Hepatic stellate cell (primary cell): Measurements from ENCODE around the gene C5orf15.
"Not testable (repeated sequence)": the region's sequence is repeated elsewhere in the genome, so short reads cannot be mapped to it uniquely, and the experiment has no call there.

Experiments used
- DNase-seq: peaks from one replicate; pipeline ENCODE4 v3.0.0; 2011; ENCODE audit warnings: low spot score

C5orf15 gene

GRCh38 chr5:133937628-133938027, 30.8 kb downstream of the C5orf15 start:
- DNase-seq, result not testable (repeated sequence)

DNA sequence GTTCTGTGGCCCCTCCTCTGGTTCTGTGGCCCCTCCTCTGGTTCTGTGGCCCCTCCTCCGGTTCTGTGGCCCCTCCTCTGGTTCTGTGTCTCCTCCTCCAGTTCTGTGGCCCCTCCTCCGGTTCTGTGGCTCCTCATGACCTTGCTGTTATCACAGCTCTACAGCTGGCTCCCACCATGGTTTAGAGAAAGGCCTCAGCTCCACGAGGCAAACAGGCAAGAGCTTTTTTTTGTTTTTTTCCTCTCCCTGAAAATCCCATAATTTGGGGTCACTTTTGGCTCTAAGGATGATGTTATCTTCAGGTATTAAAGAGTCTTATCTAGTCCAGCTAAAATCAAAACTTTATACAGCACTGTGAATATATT, 31.8 kb downstream of the C5orf15 start:
- DNase-seq, result no peak

- DNase-seq, result not testable (repeated sequence)
These were observed 32.3 kb downstream of the C5orf15 start for GRCh38 chr5:133935991-133936650.

DNA sequence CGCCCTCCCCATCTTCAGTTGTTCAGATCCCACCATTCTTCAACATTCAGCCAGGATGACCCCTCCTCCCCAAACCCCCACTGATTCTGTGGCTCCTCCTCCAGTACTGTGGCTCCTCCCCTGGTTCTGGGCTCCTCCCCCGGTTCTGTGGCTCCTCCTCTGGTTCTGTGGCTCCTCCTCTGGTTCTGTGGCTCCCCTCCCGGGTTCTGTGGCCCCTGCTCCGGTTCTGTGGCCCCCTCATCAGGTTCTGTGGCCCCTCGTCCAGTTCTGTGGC, 32.8 kb downstream of the C5orf15 start:
- DNase-seq, result no peak

DNA sequence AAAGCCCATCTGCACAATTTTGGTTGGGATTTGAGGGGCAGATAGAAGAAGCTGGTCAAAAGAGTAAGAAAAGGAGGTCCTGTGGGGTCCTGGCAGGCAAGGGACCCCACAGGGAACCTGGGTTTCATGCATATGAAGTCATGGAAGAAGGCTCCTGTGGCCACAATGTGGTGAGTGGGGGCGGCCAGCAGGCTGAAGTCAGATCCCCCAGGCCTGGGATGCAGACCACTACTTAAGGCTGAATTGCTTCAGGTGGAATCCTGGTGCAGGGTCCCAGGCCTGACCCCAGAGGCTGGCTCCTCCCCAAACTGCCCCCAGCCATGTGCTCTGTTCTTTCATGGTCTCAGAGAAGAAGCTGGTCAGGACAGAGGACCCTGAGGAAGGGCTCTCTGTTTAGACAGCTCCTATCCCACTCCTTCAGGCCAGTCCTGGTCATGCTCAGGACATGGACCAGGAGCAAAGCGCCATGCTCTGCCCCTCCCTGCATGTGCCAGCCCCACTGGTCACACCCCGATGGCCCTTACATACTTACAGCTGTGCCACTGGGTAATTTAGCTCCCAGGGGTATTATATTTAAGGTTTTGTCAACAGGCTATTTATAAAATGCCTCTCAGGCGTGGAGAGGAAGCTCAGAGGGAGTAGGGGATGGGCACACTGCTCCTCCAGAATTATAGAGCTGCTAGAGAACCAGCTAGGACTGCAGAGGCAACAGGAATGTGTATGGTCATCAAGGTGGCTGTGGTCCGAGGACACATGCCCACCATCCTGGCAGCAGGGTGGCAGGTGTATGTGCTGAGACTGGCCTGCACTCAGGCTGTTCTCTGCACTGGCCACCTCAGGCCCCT, 33.4 kb downstream of the C5orf15 start:
- DNase-seq, result no peak

GRCh38 chr5:133934311-133934710, 34.1 kb downstream of the C5orf15 start:
- no peak for DNase-seq

- DNase-seq, result no peak
These were observed 34.6 kb downstream of the C5orf15 start for GRCh38 chr5:133933670-133934295.

DNA sequence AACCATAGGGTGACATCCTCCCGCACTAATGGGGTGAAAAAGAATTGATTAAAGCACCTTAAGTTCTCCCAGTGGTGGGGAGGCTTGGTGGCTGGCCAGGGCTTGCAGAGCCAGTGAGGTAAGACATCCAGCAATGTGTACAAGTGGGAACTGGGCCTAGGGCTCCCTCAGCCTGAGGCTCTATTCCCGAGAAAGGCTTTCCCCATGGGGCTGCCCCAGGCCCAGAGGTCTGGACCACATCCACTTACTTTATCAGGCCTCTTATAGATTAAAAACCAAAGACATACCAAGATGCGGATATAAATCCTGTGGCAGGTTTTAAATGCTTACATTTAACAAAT, 35.3 kb downstream of the C5orf15 start:
- DNase-seq, result no peak

DNA sequence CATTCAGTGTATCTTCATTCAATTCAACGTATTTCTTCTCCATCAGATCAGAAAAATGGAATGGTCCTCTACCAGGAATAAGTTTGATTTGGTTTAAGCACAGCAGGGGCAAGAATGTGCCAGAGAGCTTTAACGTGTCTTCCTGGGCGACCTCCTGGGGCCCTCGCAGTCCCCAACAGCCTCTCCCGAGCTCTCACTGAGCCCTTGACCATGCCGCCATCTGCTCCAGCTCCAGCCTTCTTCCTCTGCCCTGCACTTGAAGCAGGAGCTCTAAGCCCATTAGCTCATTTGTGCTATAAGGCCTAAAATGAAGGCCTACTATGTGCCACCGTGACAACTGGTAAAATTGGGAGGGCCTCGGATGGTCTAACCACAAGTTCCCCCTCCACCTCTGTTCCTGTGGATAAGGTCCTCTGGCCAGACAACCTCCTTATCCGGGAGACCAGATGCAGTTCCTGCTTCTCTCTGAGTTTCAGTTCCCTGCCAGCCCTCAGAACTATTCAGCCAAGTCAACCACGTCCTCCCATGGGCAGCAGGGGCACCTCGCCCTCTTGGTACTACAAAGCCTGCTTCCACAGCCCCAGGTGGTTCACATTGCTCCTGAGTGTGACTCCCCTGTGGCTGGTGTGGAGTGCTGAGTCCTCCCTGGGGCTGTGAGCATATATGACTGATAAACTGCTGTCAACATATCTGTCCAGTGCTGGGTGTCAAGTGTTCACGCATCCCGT, 35.8 kb downstream of the C5orf15 start:
- DNase-seq, result no peak

DNA sequence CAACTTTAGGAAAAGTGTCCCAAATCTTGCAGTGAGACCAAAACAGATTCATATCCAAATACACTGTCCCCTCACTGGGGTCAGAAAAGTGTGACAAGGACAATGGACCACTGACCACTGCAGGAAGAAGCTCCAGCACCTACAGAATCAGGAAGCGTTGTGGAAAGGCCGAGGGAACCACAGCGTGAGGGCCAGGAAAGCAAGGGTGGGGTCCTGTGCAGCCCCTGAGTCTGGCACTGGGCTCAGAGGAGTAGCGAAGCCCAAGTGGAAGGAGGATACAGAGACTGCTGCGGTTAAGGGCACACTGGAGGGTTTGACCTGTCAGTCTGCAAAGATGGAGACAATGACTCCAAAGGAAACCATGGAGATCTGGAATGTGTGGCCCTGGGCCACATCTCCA, 36.9 kb downstream of the C5orf15 start:
- DNase-seq, result no peak

- no peak for DNase-seq
These were observed 37.7 kb downstream of the C5orf15 start for GRCh38 chr5:133930813-133931090.

DNA sequence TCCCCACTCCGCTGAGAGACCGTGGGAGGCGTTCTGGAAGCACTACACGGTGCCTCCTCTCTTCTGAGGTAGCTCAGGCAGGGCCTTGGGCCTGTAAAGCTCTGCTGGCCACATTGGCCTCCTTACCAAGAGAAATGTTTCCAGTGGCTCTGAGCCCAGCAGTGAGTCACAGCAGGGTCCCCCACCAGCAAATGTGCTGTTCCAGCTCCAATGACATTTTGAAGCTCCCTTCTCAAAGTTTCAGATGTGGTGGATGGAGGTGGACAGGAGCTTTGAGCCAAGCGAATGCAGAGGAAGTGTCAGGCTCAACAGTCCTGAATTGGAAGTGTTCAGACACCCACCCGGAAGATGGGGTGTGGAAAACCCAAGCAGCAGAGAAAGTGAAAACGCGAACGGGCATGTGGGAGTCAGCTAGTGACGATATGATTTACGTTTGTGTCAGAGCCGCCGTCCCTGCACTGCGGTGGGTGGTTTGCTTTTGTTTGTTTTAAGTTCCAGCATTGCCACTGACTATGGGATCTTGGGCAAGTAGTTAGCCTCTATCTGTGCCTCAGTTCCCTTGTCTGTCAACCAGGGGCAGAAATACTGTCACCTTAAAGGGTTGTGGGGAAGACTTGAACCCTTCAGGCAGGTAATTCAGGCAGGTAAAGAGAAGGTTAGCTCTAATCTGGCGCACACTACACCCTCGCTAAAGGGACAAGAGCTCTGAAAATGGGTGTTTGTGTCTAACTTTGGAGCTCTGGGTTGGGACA, 38.2 kb downstream of the C5orf15 start:
- DNase-seq, result peak; percentile 60

- DNase-seq, result no peak
These were observed 39.6 kb downstream of the C5orf15 start for GRCh38 chr5:133928587-133929393.

DNA sequence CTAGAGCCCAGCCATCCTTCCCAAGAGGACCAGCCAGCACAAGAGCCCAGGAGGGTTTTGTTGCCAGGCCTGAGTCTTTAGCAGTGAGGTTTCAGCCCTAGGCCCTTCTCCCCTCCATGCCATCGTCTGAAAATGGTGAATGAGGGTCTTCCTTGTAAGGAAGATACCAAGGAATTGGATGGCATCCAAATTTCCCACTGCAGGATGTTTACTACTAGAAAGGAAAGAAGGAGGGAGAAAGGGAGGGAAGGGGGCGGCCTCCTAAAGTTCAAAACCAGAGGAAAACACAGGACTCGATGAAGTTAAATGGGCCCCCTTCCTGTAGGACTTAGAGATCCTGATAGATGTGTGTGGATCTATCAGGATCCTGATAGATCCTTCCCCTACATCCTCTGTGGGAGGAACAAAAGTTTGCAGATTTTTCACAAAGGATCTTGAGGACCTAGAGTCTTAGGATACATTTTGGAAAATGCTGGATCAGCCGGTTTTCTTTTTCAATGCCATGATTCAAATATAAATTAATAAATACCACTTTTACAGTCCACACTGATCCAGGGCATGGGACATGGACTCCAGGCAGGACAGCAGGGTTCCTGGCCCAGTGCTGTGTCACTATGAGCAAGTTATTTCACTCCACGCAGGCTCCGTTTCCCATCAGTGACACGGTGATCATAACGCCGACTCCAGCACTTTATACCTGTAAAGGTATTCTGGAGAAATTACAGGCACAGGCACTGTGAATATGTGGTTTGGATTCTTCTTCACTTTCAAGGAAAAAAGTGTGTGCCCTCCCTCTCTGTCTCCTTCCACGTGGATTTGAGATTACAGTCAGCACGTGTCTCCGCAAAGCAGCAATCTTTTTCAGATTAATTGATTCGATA, 40.9 kb downstream of the C5orf15 start:
- DNase-seq, result no peak

- DNase-seq, result no peak
These were observed 41.7 kb downstream of the C5orf15 start for GRCh38 chr5:133926489-133927299.

- DNase-seq, result no peak
These were observed 42.4 kb downstream of the C5orf15 start for GRCh38 chr5:133925866-133926488.

DNA sequence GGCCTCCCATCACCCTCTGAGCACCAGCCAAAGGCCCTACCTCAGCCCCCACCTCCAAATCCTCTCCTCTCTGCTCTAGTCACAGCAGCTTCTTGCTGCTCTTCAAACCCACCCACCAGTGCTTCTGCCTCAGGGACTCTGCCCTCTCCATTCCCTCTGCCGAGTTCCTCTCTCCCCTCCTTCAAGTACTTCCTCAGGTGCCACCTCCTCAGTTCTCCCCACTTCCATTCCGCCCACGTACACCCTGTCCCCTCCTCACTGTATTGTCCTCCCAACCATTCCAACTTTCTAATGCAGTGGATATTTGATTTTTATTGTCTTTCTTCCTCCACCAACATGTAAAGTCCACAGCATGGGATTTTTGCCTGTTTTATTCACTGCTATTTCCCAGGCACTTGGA, 43.2 kb downstream of the C5orf15 start:
- no peak for DNase-seq

DNA sequence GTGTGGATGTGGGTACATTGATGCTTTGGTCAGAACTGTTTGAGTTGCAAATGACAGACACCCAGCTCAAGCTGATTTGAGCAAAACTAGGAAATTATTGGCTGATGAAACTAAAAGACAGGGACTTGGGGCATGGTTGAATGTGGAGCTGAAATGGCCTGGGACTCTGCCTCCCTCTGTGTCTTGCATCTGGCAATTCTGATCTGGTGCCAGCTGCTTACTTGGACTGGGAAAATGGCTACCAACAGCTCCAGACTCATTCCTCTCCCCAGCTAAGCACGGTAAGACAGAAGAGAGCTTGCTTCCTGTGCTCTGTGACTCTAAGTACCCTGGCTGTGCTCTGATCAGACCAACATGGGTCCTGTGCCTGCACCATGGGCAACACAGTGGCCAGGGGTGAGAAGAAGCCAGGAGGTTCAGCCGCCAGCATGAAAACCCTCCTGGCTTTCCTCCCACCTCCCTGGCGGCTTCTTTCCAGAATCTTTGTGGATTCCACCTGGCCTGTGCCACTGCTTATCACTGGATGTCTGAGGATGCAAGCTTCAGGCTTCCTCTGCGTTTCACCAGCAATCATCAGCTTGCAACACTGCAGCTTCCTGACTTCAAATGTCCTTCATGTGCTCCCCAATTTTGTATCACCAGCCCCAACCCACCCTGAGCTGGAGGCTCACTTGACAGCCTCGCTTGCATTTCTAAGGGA, 44.1 kb downstream of the C5orf15 start:
- no peak for DNase-seq

GRCh38 chr5:133921979-133922378, 46.4 kb downstream of the C5orf15 start:
- no peak for DNase-seq
